IMR-90 (cell line): ENCODE results near the gene PPP1R15A. TPM values are rescaled to one million over a fixed set of nuclear protein-coding genes. Genes with fewer than 3 reads are reported as not detected.
"Not testable (repeated sequence)": the region's sequence is repeated elsewhere in the genome, so short reads cannot be mapped to it uniquely, and the experiment has no call there.

Experiments
- ATAC-seq: fragments of 200-7000 bp; cut with Tn5 transposase; 2 replicates; pipeline ENCODE4 v1.9.1; 2020; ENCODE audit warnings: low read depth, mild to moderate bottlenecking, moderate library complexity
- BruUV-seq: library from RNA; stranded (reverse); fragments of 400-500 nt; replicated peaks from 2 replicates; lab custom pipeline; 2021; lab: Mats Ljungman, UMichigan
- CTCF ChIA-PET: fragments of 300-600 bp; formaldehyde crosslinking; extraction: SDS; loops from one replicate; lab custom pipeline; 2021; ENCODE audit warnings: antibody characterized with exemption; lab: Yijun Ruan, JAX
- POLR2A ChIA-PET: fragments of 300-600 bp; sonication (Branson Sonifier 250); formaldehyde crosslinking; loops from one replicate; lab custom pipeline; 2022; ENCODE audit warnings: antibody characterized with exemption; ENCODE audit not compliant: unreplicated experiment; lab: Charles Lee
- DNase-seq: peaks from one replicate; pipeline ENCODE4 v3.0.0; 2013
- H2AFZ ChIP-seq: replicated peaks from 2 replicates; pipeline ENCODE3; 2013; ENCODE audit warnings: low read length, mild to moderate bottlenecking; ENCODE audit not compliant: poor library complexity
- H2AK5ac ChIP-seq: 2 replicates; pipeline ENCODE4 v1.6.1; 2013; ENCODE audit warnings: low read depth, low read length, inconsistent platforms
- H2AK9ac ChIP-seq: replicated peaks from 2 replicates; pipeline ENCODE3; 2013; ENCODE audit warnings: mild to moderate bottlenecking, low read depth, low read length, moderate library complexity; ENCODE audit not compliant: poor library complexity
- H2BK120ac ChIP-seq: 2 replicates; pipeline ENCODE4 v1.6.1; 2013; ENCODE audit warnings: low read depth, low read length, inconsistent platforms
- H2BK15ac ChIP-seq: 3 replicates; pipeline ENCODE4 v1.6.1; 2013; ENCODE audit warnings: low read depth, low read length, inconsistent platforms
- H2BK20ac ChIP-seq: 2 replicates; pipeline ENCODE4 v1.6.1; 2013; ENCODE audit warnings: low read depth, mild to moderate bottlenecking, inconsistent platforms, low read length, moderate library complexity
- H2BK5ac ChIP-seq: 2 replicates; pipeline ENCODE4 v1.6.1; 2013; ENCODE audit warnings: mild to moderate bottlenecking, low read depth, low read length, inconsistent platforms; ENCODE audit not compliant: poor library complexity, severe bottlenecking
- H3K14ac ChIP-seq: replicated peaks from 2 replicates; pipeline ENCODE4 v1.6.1; 2013; ENCODE audit warnings: low read depth, low read length, inconsistent platforms
- H3K18ac ChIP-seq: 2 replicates; pipeline ENCODE4 v1.6.1; 2013; ENCODE audit warnings: low read depth, low read length, control low read depth
- H3K23ac ChIP-seq: 2 replicates; pipeline ENCODE4 v1.6.1; 2013; ENCODE audit warnings: low read depth, low read length, inconsistent platforms
- H3K27ac ChIP-seq: 2 replicates; pipeline ENCODE4 v1.5.1; 2013; ENCODE audit warnings: mild to moderate bottlenecking, control low read depth, low read length; ENCODE audit not compliant: insufficient read depth
- H3K27me3 ChIP-seq: 2 replicates; pipeline ENCODE4 v1.6.1; 2013; ENCODE audit warnings: low read length; ENCODE audit not compliant: control insufficient read depth, insufficient read depth
- H3K36me3 ChIP-seq: 2 replicates; pipeline ENCODE4 v1.6.1; 2013; ENCODE audit warnings: low read length, mixed read lengths; ENCODE audit not compliant: control insufficient read depth, insufficient read depth
- H3K4ac ChIP-seq: 2 replicates; pipeline ENCODE4 v1.6.1; 2013; ENCODE audit warnings: low read depth, low read length, inconsistent platforms
- H3K4me1 ChIP-seq: 2 replicates; pipeline ENCODE4 v1.6.1; 2013; ENCODE audit warnings: low read length, mixed read lengths; ENCODE audit not compliant: control insufficient read depth, insufficient read depth
- H3K4me2 ChIP-seq: 2 replicates; pipeline ENCODE4 v1.6.1; 2013; ENCODE audit warnings: low read depth, mild to moderate bottlenecking, control low read depth, low read length, moderate library complexity
- H3K4me3 ChIP-seq: 2 replicates; pipeline ENCODE4 v1.5.1; 2013; ENCODE audit warnings: low read depth, mild to moderate bottlenecking, control low read depth, low read length, moderate library complexity; ENCODE audit not compliant: insufficient read depth
- H3K56ac ChIP-seq: 2 replicates; pipeline ENCODE4 v1.6.1; 2013; ENCODE audit warnings: low read length, inconsistent platforms; ENCODE audit not compliant: insufficient read depth; ENCODE audit errors: extremely low read depth
- H3K79me1 ChIP-seq, 2 experiments: 2 replicates each; pipeline ENCODE4 v1.6.1; 2013; ENCODE audit warnings: low read length in 2 of 2, inconsistent platforms in 1 of 2, low read depth in 1 of 2
- H3K9ac ChIP-seq: 2 replicates; pipeline ENCODE4 v1.6.1; 2013; ENCODE audit warnings: low read depth, low read length, control low read depth
- H3K9me1 ChIP-seq: 2 replicates; pipeline ENCODE4 v1.6.1; 2013; ENCODE audit warnings: low read length, inconsistent platforms; ENCODE audit not compliant: insufficient read depth
- H3K9me3 ChIP-seq: 2 replicates; pipeline ENCODE4 v1.6.1; 2013; ENCODE audit warnings: low read length; ENCODE audit not compliant: control insufficient read depth, insufficient read depth
- H4K20me1 ChIP-seq: 2 replicates; pipeline ENCODE4 v1.6.1; 2013; ENCODE audit warnings: low read length, inconsistent platforms; ENCODE audit not compliant: insufficient read depth
- H4K5ac ChIP-seq: 2 replicates; pipeline ENCODE4 v1.6.1; 2013; ENCODE audit warnings: mild to moderate bottlenecking, low read depth, low read length, control low read depth
- H4K8ac ChIP-seq, 2 experiments: 2 replicates each; pipeline ENCODE4 v1.6.1; 2013; ENCODE audit warnings: low read depth in 2 of 2, low read length in 2 of 2, control low read depth in 1 of 2, inconsistent platforms in 1 of 2
- H4K91ac ChIP-seq: 2 replicates; pipeline ENCODE4 v1.6.1; 2013; ENCODE audit warnings: low read depth, low read length, inconsistent platforms; ENCODE audit not compliant: insufficient read depth
- WGBS, 2 experiments: methylation state at CpG; one replicate each; pipeline versions ENCODE4 v1.1.5 to v1.1.7; 2013; ENCODE audit warnings: missing lambda C conversion rate in 2 of 2; ENCODE audit not compliant: insufficient read length in 1 of 2; ENCODE audit errors: extremely low coverage in 2 of 2; 5-methylcytosine and 5-hydroxymethylcytosine counted together
- dilution Hi-C: fragments of 300-500 bp; cut with HindIII; formaldehyde crosslinking; loops from one replicate; pipeline ENCODE4 v1.14.3; 2018; ENCODE audit warnings: low sequenced_read_pairs; ENCODE audit not compliant: unreplicated experiment
- in situ Hi-C: fragments of 300-500 bp; cut with MboI; formaldehyde crosslinking; loops from 3 replicates; pipeline ENCODE4 v1.14.3; 2019; ENCODE audit warnings: low sequenced_read_pairs, inconsistent platforms, mixed read lengths
- intact Hi-C: fragments of 100-400 bp; cut with micrococcal nuclease; formaldehyde crosslinking; loops from 2 replicates; pipeline ENCODE4 v1.10.0; 2022
- polyA plus RNA-seq, 3 experiments: library from polyadenylated mRNA; depleted of rRNA; stranded (reverse); fragments of >200 nt; gene quantifications; 2 replicates each; pipeline ENCODE4 v1.2.3, GENCODE V29; 2012; ENCODE audit warnings: low replicate concordance in 1 of 3
- total RNA-seq: library from RNA; depleted of rRNA; stranded (reverse); fragments of >200 nt; gene quantifications from 2 replicates; pipeline ENCODE4 v1.2.3, GENCODE V29; 2012

The PPP1R15A gene
- total and polyA plus RNA-seq, 2 of the 4 experiments (the other 2 are of a cell fraction) = 26.7 to 87.7 TPM

DNA sequence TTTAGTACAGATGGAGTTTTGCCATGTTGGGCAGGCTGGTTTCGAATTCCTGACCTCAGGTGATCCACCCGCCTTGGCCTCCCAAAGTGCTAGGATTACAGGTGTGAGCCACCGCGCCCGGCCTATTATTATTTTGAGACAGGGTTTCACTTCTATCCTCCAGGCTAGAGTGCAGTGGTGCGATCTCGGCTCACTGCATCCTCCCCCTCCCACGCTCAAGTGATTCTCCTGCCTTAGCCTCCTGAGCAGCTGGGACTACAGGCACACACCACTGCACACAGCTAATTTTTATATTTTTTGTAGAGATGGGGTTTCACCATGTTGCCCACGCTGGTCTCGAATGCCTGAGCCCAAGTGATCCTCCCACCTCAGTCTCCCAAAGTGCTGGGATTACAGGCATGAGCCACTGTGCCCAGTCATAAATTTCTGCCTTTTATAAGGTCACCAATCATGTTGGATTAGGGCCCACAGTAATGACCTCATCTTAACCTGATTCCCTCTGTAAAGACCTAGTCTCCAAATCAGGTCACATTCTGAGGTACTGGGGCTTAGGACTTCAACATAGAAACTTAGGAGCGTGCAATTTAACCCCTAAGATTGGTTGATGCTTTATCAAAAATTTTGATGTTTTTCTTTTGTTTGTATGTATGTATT lies 37.3 kb downstream of the PPP1R15A start:
- CTCF ChIA-PET, H3K27me3 ChIP-seq, in situ Hi-C loops, H2AK9ac ChIP-seq, BruUV-seq, H3K18ac ChIP-seq, H4K91ac ChIP-seq, H3K9ac ChIP-seq, H2BK15ac ChIP-seq, H3K4me1 ChIP-seq, H3K56ac ChIP-seq, H3K14ac ChIP-seq, H3K9me1 ChIP-seq, H2AFZ ChIP-seq, H3K9me3 ChIP-seq, H2BK120ac ChIP-seq, H4K5ac ChIP-seq, POLR2A ChIA-PET, H4K8ac ChIP-seq, H3K4me2 ChIP-seq, H2BK20ac ChIP-seq, H4K20me1 ChIP-seq, dilution Hi-C loops, H3K4ac ChIP-seq, H3K4me3 ChIP-seq, H2BK5ac ChIP-seq, H3K23ac ChIP-seq, H3K27ac ChIP-seq, H2AK5ac ChIP-seq, intact Hi-C loops, ATAC-seq, DNase-seq: not testable (repeated sequence)
- Histone ChIP-seq H3K79me1 (peaks cover 4 to 24% of the 10 kb centered on the region in 2 experiments; a peak in 3 of 4 replicates), H3K36me3 (peaks cover 64% of the 10 kb centered on the region)
- 100% methylated on average over 5 of the region's 11 CpGs; no CpG with 5 or more reads in 1 of the 2 experiments for WGBS, 2 experiments
